Retinal pigment epithelial cell (primary cell): ENCODE measurements around the gene UGT1A4.
"Not testable (repeated sequence)": the region's sequence is repeated elsewhere in the genome, so short reads cannot be mapped to it uniquely, and the experiment has no call there.

Experiments used
- DNase-seq: peaks from one replicate; pipeline ENCODE4 v3.0.0-alpha.2; 2010; ENCODE audit warnings: low read depth
- H3K4me3 ChIP-seq: 2 replicates; pipeline ENCODE4 v1.5.1; 2011; ENCODE audit warnings: mild to moderate bottlenecking, low read length, control low read depth, moderate library complexity
- CTCF ChIP-seq: conservative IDR thresholded peaks from 2 replicates; pipeline ENCODE4 v1.5.1; 2011; ENCODE audit warnings: low read depth, low read length, control low read depth, inconsistent platforms

The UGT1A4 gene

GRCh38 chr2:233699424-233700027 is 19.0 kb upstream of the UGT1A4 start:
- TF ChIP-seq CTCF = no peak
- DNase-seq = no peak
- no peak overlapping the region for H3K4me3 ChIP-seq

- TF ChIP-seq CTCF = no peak
- no peak overlapping the region for H3K4me3 ChIP-seq
- peak; percentile 31 for DNase-seq
These were observed 18.4 kb upstream of the UGT1A4 start for GRCh38 chr2:233700028-233700635.

GRCh38 chr2:233700842-233701241 is 17.7 kb upstream of the UGT1A4 start:
- H3K4me3 ChIP-seq, DNase-seq: not testable (repeated sequence)

- H3K4me3 ChIP-seq = no peak overlapping the region
- DNase-seq = no peak
- no peak for TF ChIP-seq CTCF
These were observed 16.3 kb upstream of the UGT1A4 start for GRCh38 chr2:233702238-233702637.

- no peak overlapping the region for H3K4me3 ChIP-seq
- DNase-seq = no peak
- no peak for TF ChIP-seq CTCF
These were observed 12.5 kb upstream of the UGT1A4 start for GRCh38 chr2:233705911-233706506.

- DNase-seq = no peak
- TF ChIP-seq CTCF = no peak
- no peak overlapping the region for H3K4me3 ChIP-seq
These were observed 11.8 kb upstream of the UGT1A4 start for GRCh38 chr2:233706720-233707119.

GRCh38 chr2:233707940-233708644 is 10.4 kb upstream of the UGT1A4 start:
- H3K4me3 ChIP-seq = no peak overlapping the region
- no peak for TF ChIP-seq CTCF
- DNase-seq = no peak
